ENCODE measurements around the gene DDTL.

Gene DDTL

GRCh38 chr22:24006207-24006913 lies 39.7 kb downstream of the DDTL start:
- DNase-seq: no peak

- no peak for DNase-seq
Observed at GRCh38 chr22:24006914-24007214, 40.2 kb downstream of the DDTL start.

GRCh38 chr22:24007253-24008021 lies 40.7 kb downstream of the DDTL start:
- DNase-seq: no peak

- DNase-seq: no peak
Observed at GRCh38 chr22:24008022-24008283, 41.3 kb downstream of the DDTL start.

GRCh38 chr22:24008381-24009226 lies 41.9 kb downstream of the DDTL start:
- no peak for DNase-seq

GRCh38 chr22:24009227-24010017 lies 42.7 kb downstream of the DDTL start:
- no peak for DNase-seq

- no peak for DNase-seq
Observed at GRCh38 chr22:24010018-24010391, 43.3 kb downstream of the DDTL start.

- DNase-seq: no peak
Observed at GRCh38 chr22:24011735-24012068, 45.0 kb downstream of the DDTL start.

- no peak for DNase-seq
Observed at GRCh38 chr22:24016156-24016555, 49.5 kb downstream of the DDTL start.

- no peak for DNase-seq
Observed at GRCh38 chr22:24021304-24021703, 54.6 kb downstream of the DDTL start.

Measured in hypothalamus (tissue), 51 donors.